Activated CD8-positive, alpha-beta memory T cell treated with anti-CD3 and anti-CD28 coated beads for 24 hours (primary cell): ENCODE results near the gene LTBP1.
"Not testable (repeated sequence)": the region's sequence is repeated elsewhere in the genome, so short reads cannot be mapped to it uniquely, and the experiment has no call there.

Experiments
- DNase-seq: peaks from one replicate; pipeline ENCODE4 v3.0.0-alpha.2; 2020

The LTBP1 gene

DNA sequence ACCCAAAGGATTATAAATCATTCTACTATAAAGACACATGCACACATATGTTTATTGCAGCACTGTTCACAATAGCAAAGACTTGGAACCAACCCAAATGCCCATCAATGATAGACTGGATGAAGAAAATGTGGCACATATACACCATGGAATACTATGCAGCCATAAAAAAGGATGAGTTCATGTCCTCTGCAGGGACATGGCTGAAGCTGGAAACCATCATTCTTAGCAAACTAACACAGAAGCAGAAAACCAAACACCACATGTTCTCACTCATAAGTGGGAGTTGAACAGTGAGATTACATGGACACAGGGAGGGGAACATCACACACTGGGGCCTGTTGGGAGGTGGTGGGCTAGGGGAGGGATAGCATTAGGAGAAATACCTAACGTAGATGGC lies 288.8 kb downstream of the LTBP1 start:
- DNase-seq, result not testable (repeated sequence)

DNA sequence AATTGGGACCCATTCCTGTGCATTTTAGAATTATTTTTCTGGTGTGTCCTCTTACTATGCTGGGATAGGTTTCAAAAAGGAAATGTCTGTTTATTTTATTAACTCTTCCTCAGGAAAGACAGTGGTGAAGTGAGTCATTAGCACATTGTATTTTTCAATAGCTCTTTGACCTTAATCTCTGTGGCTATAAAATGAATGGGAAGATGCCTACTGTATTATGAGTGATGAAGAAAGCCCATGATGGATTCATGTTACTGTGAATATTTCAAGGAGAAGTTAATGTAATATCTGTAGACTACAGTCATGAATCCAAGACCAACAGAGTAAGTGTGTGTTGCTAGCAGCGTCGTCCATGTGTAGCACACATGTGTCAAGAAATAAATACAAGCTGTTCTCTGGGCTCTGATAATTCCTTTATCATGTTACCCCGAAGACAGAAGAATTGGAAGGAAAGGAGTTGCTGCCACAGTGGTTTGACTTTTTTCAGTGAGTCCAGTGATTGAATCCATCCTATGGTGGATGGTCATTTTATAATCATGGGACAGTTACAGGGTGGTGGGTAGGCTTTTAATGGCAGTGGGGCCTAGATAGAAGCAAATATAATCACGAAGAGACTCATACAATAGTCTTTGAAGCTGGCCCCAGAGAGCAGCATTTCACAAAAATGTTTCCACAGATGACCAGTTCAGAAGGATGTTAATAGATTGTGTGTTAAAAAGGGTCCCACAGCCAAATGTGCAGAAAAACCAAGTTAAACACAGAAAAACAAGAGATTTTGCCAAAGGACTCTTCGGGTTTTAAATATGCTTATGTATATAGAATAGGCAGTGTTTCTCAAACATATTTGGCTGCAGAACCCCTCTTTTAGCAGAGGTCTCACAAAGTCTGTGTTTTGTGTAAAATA lies 290.0 kb downstream of the LTBP1 start:
- DNase-seq, result no peak

DNA sequence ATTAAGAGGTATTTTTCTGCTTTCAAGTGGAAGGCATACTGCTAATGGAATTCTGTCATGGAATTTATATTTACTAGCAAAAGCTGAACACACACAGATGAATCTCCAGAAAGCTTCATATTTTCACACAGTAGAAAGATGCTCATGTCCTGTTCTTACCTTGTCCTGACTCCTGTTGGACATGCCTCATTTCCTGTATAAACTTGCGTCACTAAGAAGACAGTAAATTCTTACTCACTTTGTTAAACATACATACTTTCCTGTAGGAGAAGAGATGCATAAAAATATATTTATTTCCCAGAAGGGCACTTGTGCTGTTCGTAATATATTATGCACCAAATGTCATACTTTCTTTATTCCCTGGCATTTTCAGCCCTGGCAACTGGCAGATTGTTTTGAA lies 291.4 kb downstream of the LTBP1 start:
- no peak for DNase-seq

DNA sequence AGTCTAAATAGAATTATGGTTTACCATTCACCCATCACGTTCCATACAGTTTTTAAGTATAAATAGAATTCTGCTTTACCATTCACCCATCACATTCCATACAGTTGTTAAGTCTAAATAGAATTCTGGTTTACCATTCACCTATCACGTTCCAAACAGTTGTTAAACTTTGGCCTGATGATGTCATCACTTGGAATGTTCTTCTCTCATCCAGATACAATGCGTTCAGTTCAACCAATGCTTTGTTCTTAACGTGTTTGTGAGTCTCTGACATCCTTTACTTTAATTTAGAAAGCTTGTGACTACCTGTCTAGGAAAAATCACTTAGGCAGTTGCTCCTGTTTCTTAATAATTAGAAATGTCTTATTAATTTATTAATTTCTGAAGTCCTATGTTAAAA lies 293.4 kb downstream of the LTBP1 start:
- no peak for DNase-seq

DNA sequence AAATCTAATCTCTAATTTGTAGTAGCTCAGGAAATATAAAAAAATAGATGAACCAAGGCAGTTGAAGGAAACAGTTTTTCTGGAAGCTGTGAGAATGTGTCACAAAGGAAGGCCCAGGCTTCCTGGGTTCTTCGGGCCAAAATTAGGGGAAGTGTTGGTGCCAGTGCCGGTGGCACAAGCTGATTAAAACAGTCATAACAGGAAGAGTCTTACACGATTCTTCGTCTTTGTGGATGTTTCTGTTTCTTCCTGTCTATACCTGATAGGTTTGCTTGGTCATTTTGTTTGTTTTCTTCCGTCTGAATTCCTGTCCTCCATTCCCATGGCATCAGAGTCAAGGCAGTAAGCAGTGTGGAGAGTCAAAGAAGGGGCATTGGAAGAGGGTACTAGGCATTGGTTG lies 294.3 kb downstream of the LTBP1 start:
- DNase-seq, result no peak

DNA sequence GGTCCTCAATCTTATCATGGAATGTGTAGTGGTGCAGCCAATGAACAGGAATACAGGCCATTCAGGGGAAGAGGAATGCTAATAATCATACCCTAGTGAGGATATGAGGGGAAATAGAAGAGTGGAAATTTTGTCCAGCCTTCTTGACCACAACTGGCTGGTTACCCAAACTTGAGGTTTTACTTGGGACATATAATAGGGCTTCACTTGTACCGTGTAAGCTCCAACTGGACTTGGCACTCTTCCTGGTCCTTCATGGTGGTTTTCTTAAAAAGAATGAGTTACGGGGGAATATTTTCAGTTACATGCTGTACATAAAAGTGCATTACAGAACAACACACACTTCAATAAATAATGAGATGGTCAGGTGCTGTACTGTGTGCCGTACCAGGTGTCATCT lies 294.8 kb downstream of the LTBP1 start:
- DNase-seq, result no peak

- DNase-seq, result no peak
These were observed 296.1 kb downstream of the LTBP1 start for GRCh38 chr2:33242845-33243244.

DNA sequence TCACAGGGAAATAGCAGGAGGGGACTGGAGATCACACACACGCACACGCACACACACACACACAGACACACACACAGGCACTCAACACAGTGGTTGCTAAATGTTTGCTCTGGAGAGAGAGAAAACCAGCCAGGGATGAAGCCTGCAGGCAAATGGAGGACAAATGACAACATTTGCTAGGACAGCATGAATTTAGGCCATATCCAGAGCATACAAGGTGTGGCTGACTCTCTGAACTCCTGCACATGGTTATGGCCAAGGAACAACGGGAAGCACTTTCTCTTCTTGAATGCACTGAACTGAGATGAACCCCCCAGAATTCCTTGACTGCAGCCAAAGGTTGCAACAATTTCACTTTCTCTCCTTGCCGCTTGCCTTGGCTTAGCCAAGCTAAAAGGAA lies 299.7 kb downstream of the LTBP1 start:
- DNase-seq, result no peak

GRCh38 chr2:33247365-33247764 lies 300.6 kb downstream of the LTBP1 start:
- no peak for DNase-seq

DNA sequence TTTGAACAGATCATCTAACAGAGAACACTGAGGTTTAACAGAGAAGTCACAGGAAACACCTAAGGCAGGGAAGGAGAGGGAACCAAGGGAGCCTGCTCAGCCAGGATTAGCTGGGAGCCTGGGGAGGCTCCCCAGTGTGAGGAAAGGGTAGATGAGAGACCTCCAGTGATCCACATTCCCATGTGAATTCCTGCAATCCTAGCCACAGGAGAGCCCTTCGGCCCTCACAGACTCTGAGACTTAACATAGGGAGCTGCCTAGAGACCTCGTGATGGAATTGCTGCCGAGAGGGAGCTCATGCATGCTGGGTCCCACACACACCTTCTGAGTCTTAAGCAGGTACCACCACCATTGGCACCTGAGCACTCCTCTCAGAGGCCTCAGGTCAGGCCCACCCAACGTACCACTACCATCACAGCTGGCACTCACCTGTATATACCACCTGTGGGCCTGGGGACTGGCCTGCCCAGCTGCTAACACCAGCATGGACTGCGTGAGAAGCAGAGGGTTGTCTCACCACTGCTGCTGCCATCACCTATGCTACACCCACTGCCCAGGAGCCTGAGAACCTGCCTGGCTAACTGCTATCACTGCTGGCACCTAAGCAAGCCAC lies 303.8 kb downstream of the LTBP1 start:
- DNase-seq, result no peak

GRCh38 chr2:33256162-33256755 lies 309.5 kb downstream of the LTBP1 start:
- no peak for DNase-seq

GRCh38 chr2:33258387-33258786 lies 311.6 kb downstream of the LTBP1 start:
- DNase-seq, result no peak

GRCh38 chr2:33262097-33262496 lies 315.3 kb downstream of the LTBP1 start:
- DNase-seq, result no peak

DNA sequence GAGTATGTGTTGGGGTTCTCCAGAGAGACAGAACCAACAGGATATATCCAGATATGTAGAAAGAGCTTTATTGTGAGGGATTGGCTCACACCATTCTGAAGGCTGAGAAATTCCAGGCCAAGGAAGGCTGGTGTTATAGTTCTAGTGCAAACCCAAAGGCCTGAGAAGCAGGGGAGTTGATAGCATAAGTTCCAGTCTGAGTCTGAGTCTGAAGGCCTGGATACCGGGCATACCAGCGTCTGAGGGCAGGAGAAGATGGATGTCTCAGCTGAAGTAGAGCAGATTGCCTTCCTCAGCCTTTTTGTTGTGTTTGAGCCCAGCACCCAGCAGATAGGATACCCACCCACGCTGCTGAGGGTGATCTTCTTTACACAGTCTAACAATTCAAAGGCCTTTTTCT lies 318.0 kb downstream of the LTBP1 start:
- DNase-seq, result no peak

DNA sequence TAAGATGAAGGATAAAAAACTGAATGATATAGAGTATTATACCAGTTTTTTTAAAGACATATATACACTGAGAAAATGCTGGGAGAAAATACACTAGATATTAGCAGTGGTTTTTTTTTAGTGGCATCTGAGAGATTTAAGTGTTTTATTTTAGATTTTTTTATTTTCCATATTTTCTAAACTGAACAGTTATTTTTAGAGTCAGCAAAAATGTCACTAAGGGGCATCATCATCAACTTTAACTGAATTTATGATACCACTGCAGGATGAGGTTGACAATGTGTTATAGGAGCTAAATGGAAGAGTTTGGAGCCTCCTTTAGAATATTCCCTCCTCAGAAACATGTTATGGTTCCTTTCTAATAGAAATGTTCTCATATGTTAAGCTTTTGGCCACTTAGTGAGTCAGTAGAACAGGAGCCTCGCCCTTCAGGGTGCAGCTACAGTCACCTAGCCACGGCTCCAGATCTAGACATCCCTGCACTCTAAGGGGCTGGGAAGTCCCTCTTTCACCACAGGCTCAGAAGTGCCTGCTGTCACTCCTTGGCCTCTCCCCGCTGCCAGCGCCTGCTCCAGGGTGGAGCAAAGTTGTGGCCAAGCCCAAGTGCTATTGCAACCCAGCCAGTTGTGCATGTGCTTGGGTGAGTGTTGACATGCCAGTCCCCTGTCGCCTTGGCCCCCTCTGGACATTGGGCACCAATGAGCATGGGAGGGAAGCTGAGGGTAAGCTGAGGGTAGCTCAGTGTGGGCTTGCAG lies 319.0 kb downstream of the LTBP1 start:
- no peak for DNase-seq

DNA sequence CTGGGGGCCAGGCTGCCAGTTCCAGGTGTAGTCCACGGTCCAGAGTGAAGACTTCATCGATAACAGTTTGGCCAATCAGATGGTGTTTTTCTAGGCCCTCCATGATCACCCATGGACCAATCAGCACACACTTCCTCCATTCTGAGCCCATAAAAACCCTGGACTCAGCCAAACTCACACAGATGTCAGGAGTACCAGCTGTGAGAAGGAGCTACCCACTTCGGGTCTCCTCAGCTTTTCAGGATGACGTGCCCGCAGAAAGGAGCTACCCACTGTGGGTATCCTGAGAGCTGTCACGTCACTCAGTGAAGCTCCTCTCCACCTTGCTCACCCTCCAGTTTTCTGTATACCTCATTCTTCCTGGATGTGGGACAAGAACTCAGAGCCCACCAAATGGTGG lies 319.7 kb downstream of the LTBP1 start:
- DNase-seq, result no peak

DNA sequence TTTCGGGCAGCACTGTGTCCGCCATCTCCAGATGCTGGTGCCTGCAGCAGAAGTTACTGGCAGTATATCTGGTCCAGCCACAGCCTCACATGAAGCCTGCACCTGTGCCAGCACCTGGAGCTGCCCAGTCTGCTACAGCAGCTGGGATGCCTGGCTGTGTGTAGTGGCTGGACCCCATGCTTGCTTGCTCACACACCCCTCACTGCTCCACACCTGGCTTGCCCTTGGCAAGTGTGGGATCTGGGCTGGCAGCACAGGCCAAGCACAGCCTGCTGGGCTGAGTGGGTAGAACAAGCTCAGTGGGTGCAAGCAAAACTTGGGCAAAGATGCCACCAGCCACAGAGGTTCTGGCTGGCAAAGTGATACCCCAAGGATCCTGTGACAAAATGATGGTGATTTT lies 320.3 kb downstream of the LTBP1 start:
- DNase-seq, result no peak

GRCh38 chr2:33267756-33268155 lies 321.0 kb downstream of the LTBP1 start:
- DNase-seq, result no peak

GRCh38 chr2:33268246-33268831 lies 321.6 kb downstream of the LTBP1 start:
- DNase-seq, result no peak

GRCh38 chr2:33272001-33272400 lies 325.2 kb downstream of the LTBP1 start:
- DNase-seq, result no peak

- DNase-seq, result no peak
These were observed 326.7 kb downstream of the LTBP1 start for GRCh38 chr2:33273479-33273878.

DNA sequence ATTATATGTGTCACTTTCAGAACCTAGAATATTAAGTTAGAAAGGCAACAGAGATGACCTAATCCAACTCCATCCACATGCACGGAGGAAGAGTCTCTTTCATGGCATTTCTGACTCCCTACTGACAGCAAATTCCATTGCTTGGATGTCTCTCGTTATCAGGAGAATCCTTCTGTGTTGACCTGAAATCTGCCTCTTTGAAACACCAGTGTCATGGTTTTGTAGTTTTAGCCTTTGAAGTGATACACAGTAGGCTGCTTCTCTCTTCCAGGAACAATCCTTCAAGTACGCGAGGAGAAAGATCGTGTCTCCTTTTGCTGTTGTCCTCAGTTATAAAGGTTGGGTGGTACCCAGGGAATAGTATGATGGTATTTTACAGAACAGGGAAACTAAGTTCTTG lies 327.8 kb downstream of the LTBP1 start:
- DNase-seq, result no peak
